ENCODE measurements around the gene TAF4.
"Not testable (repeated sequence)": the region's sequence is repeated elsewhere in the genome, so short reads cannot be mapped to it uniquely, and the experiment has no call there.

TAF4 gene

GRCh38 chr20:61982951-61983315 lies 82.7 kb downstream of the TAF4 start:
- CTCF ChIA-PET, result no interaction called here
- DNase-seq (ENCODE audit: extremely low spot score), result no peak
- no peak for TF ChIP-seq CTCF (IDR thresholded peaks at IDR 0.05; ENCODE audit: control extremely low read depth, extremely low read depth, low read depth, missing control alignments)
- POLR2A ChIA-PET, result no interaction called here

- DNase-seq (ENCODE audit: extremely low spot score), result no peak
- ChIA-PET POLR2A (no interaction called here), CTCF (no interaction called here)
- no peak for TF ChIP-seq CTCF (IDR thresholded peaks at IDR 0.05; ENCODE audit: control extremely low read depth, extremely low read depth, low read depth, missing control alignments)
Observed at GRCh38 chr20:61982191-61982950, 83.3 kb downstream of the TAF4 start.

GRCh38 chr20:61981691-61982090 lies 84.0 kb downstream of the TAF4 start:
- POLR2A ChIA-PET; CTCF ChIA-PET; DNase-seq (ENCODE audit: extremely low spot score): not testable (repeated sequence)

- POLR2A ChIA-PET, result no interaction called here
- no peak for TF ChIP-seq CTCF (IDR thresholded peaks at IDR 0.05; ENCODE audit: control extremely low read depth, extremely low read depth, low read depth, missing control alignments)
- DNase-seq (ENCODE audit: extremely low spot score), result no peak
- CTCF ChIA-PET, result no interaction called here
Observed at GRCh38 chr20:61980647-61981583, 84.8 kb downstream of the TAF4 start.

- no peak for TF ChIP-seq CTCF (IDR thresholded peaks at IDR 0.05; ENCODE audit: control extremely low read depth, extremely low read depth, low read depth, missing control alignments)
- ChIA-PET CTCF (no interaction called here), POLR2A (no interaction called here)
- no peak for DNase-seq (ENCODE audit: extremely low spot score)
Observed at GRCh38 chr20:61979701-61980635, 85.7 kb downstream of the TAF4 start.

- CTCF ChIA-PET, result no interaction called here
- DNase-seq (ENCODE audit: extremely low spot score), result no peak
Observed at GRCh38 chr20:61979090-61979489, 86.6 kb downstream of the TAF4 start.

More at GRCh38 chr20:61979090-61979489, 86.6 kb downstream of the TAF4 start:
- TF ChIP-seq CTCF (IDR thresholded peaks at IDR 0.05; ENCODE audit: control extremely low read depth, extremely low read depth, low read depth, missing control alignments), result no peak
- POLR2A ChIA-PET, result no interaction called here
